Parathyroid adenoma (tissue), 2 donors: ENCODE measurements around the gene POU5F1.

Source experiments
- H2AFZ ChIP-seq: fragments of 300-600 bp; sonication (generic); one replicate; pipeline ENCODE4 v1.7.0; 2017; ENCODE audit warnings: antibody characterized with exemption, mild to moderate bottlenecking
- H3K27ac ChIP-seq: fragments of 300-600 bp; sonication (generic); one replicate; pipeline ENCODE4 v1.7.0; 2017
- H3K27me3 ChIP-seq: fragments of 300-600 bp; sonication (generic); one replicate; pipeline ENCODE4 v1.7.0; 2017; ENCODE audit warnings: low read length; ENCODE audit not compliant: control insufficient read depth, insufficient read depth
- H3K36me3 ChIP-seq: fragments of 300-600 bp; sonication (generic); one replicate; pipeline ENCODE4 v1.7.0; 2017; ENCODE audit warnings: low read length; ENCODE audit not compliant: control insufficient read depth, insufficient read depth
- H3K4me1 ChIP-seq: fragments of 300-600 bp; sonication (generic); one replicate; pipeline ENCODE4 v1.7.0; 2017; ENCODE audit warnings: control low read depth
- H3K4me2 ChIP-seq: fragments of 300-600 bp; sonication (generic); one replicate; pipeline ENCODE4 v1.7.0; 2017; ENCODE audit warnings: low read length
- H3K4me3 ChIP-seq: fragments of 300-600 bp; sonication (generic); one replicate; pipeline ENCODE4 v1.7.0; 2017; ENCODE audit warnings: low read depth, low read length
- H3K79me2 ChIP-seq: fragments of 300-600 bp; sonication (generic); one replicate; pipeline ENCODE4 v1.7.0; 2017; ENCODE audit warnings: control low read depth
- H3K9ac ChIP-seq: fragments of 300-600 bp; sonication (generic); one replicate; pipeline ENCODE4 v1.7.0; 2017; ENCODE audit warnings: mild to moderate bottlenecking
- H3K9me3 ChIP-seq: fragments of 300-600 bp; sonication (generic); one replicate; pipeline ENCODE4 v1.7.0; 2017; ENCODE audit warnings: low read length; ENCODE audit not compliant: control insufficient read depth
- TF ChIP-seq, protein P1 (sequence below): fragments of 300-600 bp; sonication (generic); IDR thresholded peaks from one replicate; pipeline ENCODE4 v1.7.0; 2017; ENCODE audit warnings: antibody characterized with exemption, mild to moderate bottlenecking
- donor health status: primary hyperparathyroidism.

The POU5F1 gene

DNA sequence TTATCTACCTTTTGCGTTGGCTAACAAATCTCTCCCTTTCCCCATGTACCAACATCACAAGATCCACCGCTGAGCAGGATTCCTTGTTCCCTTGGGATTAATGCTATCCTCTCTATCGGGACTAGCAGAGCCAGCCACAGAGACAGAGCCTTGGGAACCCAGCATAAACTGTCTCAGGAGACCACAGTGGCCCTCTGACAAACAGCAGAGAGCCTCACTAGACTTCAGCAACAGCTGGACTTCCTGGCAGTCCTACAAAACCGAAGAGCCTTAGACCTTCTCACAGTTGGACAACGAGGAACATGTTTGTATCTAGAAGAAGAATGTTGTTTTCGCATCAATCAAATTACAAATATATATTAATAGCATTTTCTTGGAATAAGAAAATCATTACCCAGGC, 39.6 kb upstream of the POU5F1 start:
- TF ChIP-seq, protein P1, sequence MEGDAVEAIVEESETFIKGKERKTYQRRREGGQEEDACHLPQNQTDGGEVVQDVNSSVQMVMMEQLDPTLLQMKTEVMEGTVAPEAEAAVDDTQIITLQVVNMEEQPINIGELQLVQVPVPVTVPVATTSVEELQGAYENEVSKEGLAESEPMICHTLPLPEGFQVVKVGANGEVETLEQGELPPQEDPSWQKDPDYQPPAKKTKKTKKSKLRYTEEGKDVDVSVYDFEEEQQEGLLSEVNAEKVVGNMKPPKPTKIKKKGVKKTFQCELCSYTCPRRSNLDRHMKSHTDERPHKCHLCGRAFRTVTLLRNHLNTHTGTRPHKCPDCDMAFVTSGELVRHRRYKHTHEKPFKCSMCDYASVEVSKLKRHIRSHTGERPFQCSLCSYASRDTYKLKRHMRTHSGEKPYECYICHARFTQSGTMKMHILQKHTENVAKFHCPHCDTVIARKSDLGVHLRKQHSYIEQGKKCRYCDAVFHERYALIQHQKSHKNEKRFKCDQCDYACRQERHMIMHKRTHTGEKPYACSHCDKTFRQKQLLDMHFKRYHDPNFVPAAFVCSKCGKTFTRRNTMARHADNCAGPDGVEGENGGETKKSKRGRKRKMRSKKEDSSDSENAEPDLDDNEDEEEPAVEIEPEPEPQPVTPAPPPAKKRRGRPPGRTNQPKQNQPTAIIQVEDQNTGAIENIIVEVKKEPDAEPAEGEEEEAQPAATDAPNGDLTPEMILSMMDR, result no peak
- no peak overlapping the region for H3K9ac ChIP-seq
- H3K79me2 ChIP-seq, result no peaks in the 10 kb centered on the region
- no peak overlapping the region for H3K4me3 ChIP-seq
- H3K4me1 ChIP-seq, result no peaks in the 10 kb centered on the region
- no peak overlapping the region for H3K27ac ChIP-seq
- H3K9me3 ChIP-seq, result no peaks in the 10 kb centered on the region
- no peaks in the 10 kb centered on the region for H3K36me3 ChIP-seq
- no peak overlapping the region for H3K4me2 ChIP-seq
- H2AFZ ChIP-seq, result no peak overlapping the region
- no peaks in the 10 kb centered on the region for H3K27me3 ChIP-seq

DNA sequence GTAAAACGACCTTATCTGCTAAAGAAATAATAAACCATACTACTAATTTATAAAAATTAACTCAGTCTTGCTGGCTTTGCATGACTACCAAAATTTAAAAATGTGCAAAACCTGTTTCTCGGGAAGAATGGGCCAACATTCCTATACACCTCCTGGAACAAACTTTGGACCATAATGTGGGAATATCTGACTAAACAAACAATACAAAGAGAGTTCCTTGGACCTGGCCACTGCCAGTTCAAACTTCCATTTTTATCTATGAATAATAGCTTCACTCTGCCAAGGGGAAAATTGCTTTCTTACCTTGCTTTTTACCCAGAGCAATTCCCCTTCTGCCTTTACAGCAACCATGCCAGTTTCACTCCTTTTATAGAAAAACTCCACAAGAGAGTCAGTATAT, 38.7 kb upstream of the POU5F1 start:
- Histone ChIP-seq H3K27me3 (no peaks in the 10 kb centered on the region), H3K36me3 (no peaks in the 10 kb centered on the region), H3K4me1 (no peaks in the 10 kb centered on the region), H3K4me3 (no peak overlapping the region), H3K27ac (no peak overlapping the region), H3K79me2 (no peaks in the 10 kb centered on the region), H3K9ac (no peak overlapping the region), H3K4me2 (no peak overlapping the region), H2AFZ (no peak overlapping the region), H3K9me3 (no peaks in the 10 kb centered on the region)
- TF ChIP-seq, protein P1, result no peak

- no peaks in the 10 kb centered on the region for H3K9me3 ChIP-seq
- no peaks in the 10 kb centered on the region for H3K4me1 ChIP-seq
- H2AFZ ChIP-seq, result no peak overlapping the region
- H3K4me2 ChIP-seq, result no peak overlapping the region
- H3K79me2 ChIP-seq, result no peaks in the 10 kb centered on the region
- no peaks in the 10 kb centered on the region for H3K36me3 ChIP-seq
- no peak overlapping the region for H3K4me3 ChIP-seq
- no peak overlapping the region for H3K27ac ChIP-seq
- TF ChIP-seq, protein P1, result no peak
- no peak overlapping the region for H3K9ac ChIP-seq
- H3K27me3 ChIP-seq, result no peaks in the 10 kb centered on the region
Measured at GRCh38 chr6:31208506-31208905, 38.0 kb upstream of the POU5F1 start.

DNA sequence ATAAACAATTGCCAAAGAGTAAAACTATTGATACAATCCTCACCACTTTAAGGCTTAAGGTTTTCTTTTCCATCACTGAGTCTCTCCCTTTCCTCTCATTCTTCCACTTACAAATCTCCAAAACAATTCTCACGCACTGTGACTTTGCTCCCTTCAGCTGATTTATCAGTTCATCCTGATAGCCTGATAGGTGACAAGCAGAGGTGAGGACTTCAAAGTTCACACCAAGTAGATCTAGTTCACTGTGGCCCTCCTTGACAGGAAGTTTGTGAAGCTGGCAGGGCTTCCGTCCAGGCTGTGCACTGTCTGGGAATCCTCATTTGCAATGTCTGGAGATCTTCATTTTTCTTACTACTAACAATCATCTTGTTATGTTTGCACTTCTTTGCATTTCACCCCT, 35.2 kb upstream of the POU5F1 start:
- no peak overlapping the region for H3K9ac ChIP-seq
- H3K79me2 ChIP-seq, result no peaks in the 10 kb centered on the region
- no peaks in the 10 kb centered on the region for H3K9me3 ChIP-seq
- no peak overlapping the region for H2AFZ ChIP-seq
- no peak overlapping the region for H3K4me3 ChIP-seq
- H3K27me3 ChIP-seq, result no peaks in the 10 kb centered on the region
- H3K4me1 ChIP-seq, result no peaks in the 10 kb centered on the region
- no peaks in the 10 kb centered on the region for H3K36me3 ChIP-seq
- no peak overlapping the region for H3K27ac ChIP-seq
- TF ChIP-seq, protein P1, result no peak
- no peak overlapping the region for H3K4me2 ChIP-seq

- no peak overlapping the region for H2AFZ ChIP-seq
- H3K9ac ChIP-seq, result no peak overlapping the region
- TF ChIP-seq, protein P1, result no peak
- H3K9me3 ChIP-seq, result no peaks in the 10 kb centered on the region
- H3K36me3 ChIP-seq, result no peaks in the 10 kb centered on the region
- no peak overlapping the region for H3K4me2 ChIP-seq
- H3K79me2 ChIP-seq, result no peaks in the 10 kb centered on the region
- H3K4me1 ChIP-seq, result no peaks in the 10 kb centered on the region
- no peak overlapping the region for H3K27ac ChIP-seq
- no peaks in the 10 kb centered on the region for H3K27me3 ChIP-seq
- H3K4me3 ChIP-seq, result no peak overlapping the region
Measured at GRCh38 chr6:31204751-31205145, 34.3 kb upstream of the POU5F1 start.
